ENCODE results near the gene CCL18. TPM values are rescaled to one million over a fixed set of nuclear protein-coding genes. Genes with fewer than 3 reads are reported as not detected.

The CCL18 gene
- total RNA-seq, 1 experiment from 2014 or later: not detected

GRCh38 chr17:36066365-36066985 is 2.4 kb downstream of the CCL18 start:
- H3K9me3 ChIP-seq (ENCODE audit: control insufficient read depth, insufficient read depth, low read depth, low read length): no peaks in the 10 kb centered on the region
- no peak for DNase-seq (ENCODE audit: low read depth, low spot score)
- CTCF ChIA-PET: interaction anchor here (0.6 kb wide), 1 partner anchor 179 kb away, joined by 10 read pairs; no protein-coding TSS in a partner anchor
- intact Hi-C loops (cut with micrococcal nuclease; ENCODE audit: unreplicated experiment): no loop called here
- no TSS peak for BruUV-seq (replicated peaks)
- H3K4me3 ChIP-seq (ENCODE audit: low read depth in 2 of 2, low read length in 2 of 2): no peak overlapping the region
- no peak overlapping the region for H3K27ac ChIP-seq (ENCODE audit: low read length)
- ATAC-seq: no peak
- peaks cover 5% of the 10 kb centered on the region for H3K27me3 ChIP-seq (ENCODE audit: control insufficient read depth, insufficient read depth, low read length)
- POLR2A ChIA-PET: no interaction called here
- no peak for TF ChIP-seq SIN3A (IDR thresholded peaks at IDR 0.05; ENCODE audit: borderline replicate concordance, insufficient read depth, low read depth, low read length)
- TF ChIP-seq CTCF (IDR thresholded peaks at IDR 0.05): no peak
- TF ChIP-seq REST (IDR thresholded peaks at IDR 0.05; ENCODE audit: insufficient read depth in 1 of 2, low read depth in 2 of 2, low read length in 1 of 2): no peak
- TF ChIP-seq POLR2AphosphoS5 (IDR thresholded peaks at IDR 0.05; ENCODE audit: low read depth, low read length): no peak
- TF ChIP-seq TCF7L2 (IDR thresholded peaks at IDR 0.05; ENCODE audit: low read depth, low read length): no peak
- H3K36me3 ChIP-seq (ENCODE audit: control insufficient read depth, insufficient read depth, low read length): no peaks in the 10 kb centered on the region
- in situ Hi-C loops (cut with HindIII; ENCODE audit: low pct_unique_long_range_greater_than_20kb, low sequenced_read_pairs): no loop called here
- no peaks in the 10 kb centered on the region for H3K4me1 ChIP-seq (ENCODE audit: control insufficient read depth, insufficient read depth, low read length)

GRCh38 chr17:36068524-36068923 is 4.5 kb downstream of the CCL18 start:
- intact Hi-C loops (cut with micrococcal nuclease; ENCODE audit: unreplicated experiment) (no loop called here), in situ Hi-C loops (cut with HindIII; ENCODE audit: low pct_unique_long_range_greater_than_20kb, low sequenced_read_pairs) (no loop called here)
- H3K27me3 ChIP-seq (ENCODE audit: control insufficient read depth, insufficient read depth, low read length): peaks cover 7% of the 10 kb centered on the region
- DNase-seq (ENCODE audit: low read depth, low spot score): no peak
- no peak overlapping the region for H3K4me3 ChIP-seq (ENCODE audit: low read depth in 2 of 2, low read length in 2 of 2)
- no peaks in the 10 kb centered on the region for H3K4me1 ChIP-seq (ENCODE audit: control insufficient read depth, insufficient read depth, low read length)
- no peak overlapping the region for H3K27ac ChIP-seq (ENCODE audit: low read length)
- no peaks in the 10 kb centered on the region for H3K36me3 ChIP-seq (ENCODE audit: control insufficient read depth, insufficient read depth, low read length)
- no peaks in the 10 kb centered on the region for H3K9me3 ChIP-seq (ENCODE audit: control insufficient read depth, insufficient read depth, low read depth, low read length)
- TF ChIP-seq POLR2AphosphoS5 (IDR thresholded peaks at IDR 0.05; ENCODE audit: low read depth, low read length) (no peak), SIN3A (IDR thresholded peaks at IDR 0.05; ENCODE audit: borderline replicate concordance, insufficient read depth, low read depth, low read length) (no peak), CTCF (IDR thresholded peaks at IDR 0.05) (no peak), TCF7L2 (IDR thresholded peaks at IDR 0.05; ENCODE audit: low read depth, low read length) (no peak), REST (IDR thresholded peaks at IDR 0.05; ENCODE audit: insufficient read depth in 1 of 2, low read depth in 2 of 2, low read length in 1 of 2) (no peak)
- ATAC-seq: no peak
- ChIA-PET POLR2A (interaction anchor here (0.5 kb wide), 1 partner anchor 230 kb away, joined by 11 read pairs; no protein-coding TSS in a partner anchor), CTCF (no interaction called here)
- BruUV-seq (replicated peaks): no TSS peak
